SIG-M5 treated with dmso at 0.1 percent for 504 hours (cell line): Measurements from ENCODE around the gene VPS54.

Experiments used
- DNase-seq: peaks from one replicate; lab custom pipeline; 2025; ENCODE audit not compliant: unreplicated experiment; lab: John Stamatoyannopoulos, UW

The VPS54 gene

DNA sequence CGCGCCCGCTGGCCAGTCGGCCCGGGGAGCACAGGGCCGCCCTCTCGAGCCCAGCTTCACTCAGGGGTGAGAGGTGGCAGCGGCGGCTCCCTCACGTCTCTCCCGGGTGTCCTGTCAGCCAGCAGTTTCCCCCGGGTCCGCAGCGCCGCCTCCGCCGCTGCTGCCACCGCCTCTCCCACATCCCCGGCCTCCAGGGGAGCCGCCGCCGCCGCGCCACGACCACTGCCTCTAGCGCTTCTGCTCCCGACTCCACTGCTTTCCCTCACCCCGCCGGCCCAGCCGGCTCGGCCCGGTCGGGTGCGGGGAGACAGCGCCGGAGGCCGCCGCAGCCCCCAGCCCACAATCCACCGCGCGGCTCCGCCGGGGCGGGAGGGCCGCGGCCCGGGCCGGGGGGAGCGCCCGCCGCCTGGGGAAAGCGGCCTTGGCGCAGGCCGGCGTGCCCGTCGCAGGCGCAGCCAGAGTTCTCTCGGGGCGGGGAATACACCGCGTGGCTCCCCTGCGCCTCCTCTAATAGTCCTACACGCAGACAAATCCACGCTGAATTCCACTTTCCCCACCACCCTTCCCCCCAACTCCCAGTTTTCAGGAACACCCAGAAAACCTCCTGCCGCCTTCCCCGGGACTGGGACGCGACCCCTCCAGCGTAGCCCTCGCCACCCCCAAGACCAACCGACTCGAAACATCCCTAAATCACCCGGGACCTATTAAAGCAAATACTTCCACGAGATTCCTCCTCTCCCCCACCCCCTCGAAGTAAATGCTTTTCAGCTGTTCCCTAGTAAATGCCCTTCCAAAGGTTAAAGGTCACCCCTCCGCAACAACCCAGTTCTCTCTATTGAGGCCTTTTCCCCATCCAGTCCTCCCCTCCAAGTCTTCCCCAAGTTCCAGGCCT, at the start of gene VPS54:
Gene VPS54 (minus strand): TSS at position 346 of the 892 bp plus-strand sequence. CDS start 35,429 bp downstream, outside the sequence.
- DNase-seq = peak; percentile 62

DNA sequence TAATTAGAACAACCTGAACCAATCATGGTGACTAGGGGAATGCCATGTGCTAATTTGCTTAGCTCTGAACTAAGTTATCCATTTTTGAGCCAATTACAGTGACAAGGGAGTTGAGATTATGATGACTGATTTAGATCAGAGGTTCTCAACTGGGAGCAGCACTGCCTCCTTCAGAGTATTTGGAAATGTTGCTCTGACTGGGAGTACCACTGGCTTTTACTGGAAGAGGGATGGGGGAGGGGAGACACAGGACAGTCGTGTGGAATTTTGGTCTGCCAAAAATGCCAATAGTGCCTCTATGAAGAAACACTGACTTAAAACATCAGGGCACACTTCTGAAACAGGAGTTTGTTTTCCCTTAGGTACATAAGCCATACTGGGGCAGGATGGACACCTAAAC, 48.1 kb upstream of the VPS54 start:
- DNase-seq = no peak

GRCh38 chr2:64065516-64065915, 46.3 kb upstream of the VPS54 start:
- DNase-seq = no peak

GRCh38 chr2:64063924-64064331, 44.7 kb upstream of the VPS54 start:
- DNase-seq = no peak

- no peak for DNase-seq
Measured at GRCh38 chr2:64063454-64063853, 44.2 kb upstream of the VPS54 start.

DNA sequence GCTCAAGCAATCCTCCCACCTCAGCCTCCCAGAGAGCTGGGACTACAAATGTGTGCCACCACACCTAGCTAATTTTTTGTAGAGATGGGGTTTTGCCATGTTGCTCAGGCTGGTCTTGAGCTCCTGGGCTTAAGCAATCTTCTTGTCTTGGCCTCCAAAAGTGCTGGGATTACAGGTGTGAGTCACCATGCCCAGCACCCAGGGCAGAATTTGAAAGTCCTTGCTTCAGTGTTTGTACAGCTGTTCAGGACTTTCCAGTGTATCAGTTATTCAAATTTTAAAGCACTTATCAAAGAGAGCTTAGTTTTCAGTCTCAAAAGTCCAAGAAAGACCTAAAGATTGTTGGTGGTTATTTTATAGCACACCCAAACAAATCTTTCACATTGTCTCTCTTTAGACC, 43.6 kb upstream of the VPS54 start:
- DNase-seq = no peak

DNA sequence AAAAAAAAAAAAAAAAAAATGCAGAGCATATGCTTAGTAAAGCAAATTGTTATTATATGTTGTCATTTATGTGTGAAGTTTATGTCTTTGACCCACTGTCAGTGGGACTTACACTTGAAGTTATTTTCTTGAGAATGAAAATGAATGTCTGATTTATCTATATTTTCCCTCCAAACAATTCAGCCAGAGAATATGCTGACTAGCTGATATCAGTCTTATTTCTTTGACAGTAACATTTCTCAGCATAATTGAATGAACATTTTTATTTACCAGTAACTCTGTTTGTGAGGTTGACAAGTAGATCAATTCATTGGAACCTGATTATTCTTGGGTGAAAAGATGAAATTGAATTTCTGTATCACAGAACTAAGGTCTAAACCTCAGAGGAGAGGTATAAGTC, 40.0 kb upstream of the VPS54 start:
- no peak for DNase-seq

DNA sequence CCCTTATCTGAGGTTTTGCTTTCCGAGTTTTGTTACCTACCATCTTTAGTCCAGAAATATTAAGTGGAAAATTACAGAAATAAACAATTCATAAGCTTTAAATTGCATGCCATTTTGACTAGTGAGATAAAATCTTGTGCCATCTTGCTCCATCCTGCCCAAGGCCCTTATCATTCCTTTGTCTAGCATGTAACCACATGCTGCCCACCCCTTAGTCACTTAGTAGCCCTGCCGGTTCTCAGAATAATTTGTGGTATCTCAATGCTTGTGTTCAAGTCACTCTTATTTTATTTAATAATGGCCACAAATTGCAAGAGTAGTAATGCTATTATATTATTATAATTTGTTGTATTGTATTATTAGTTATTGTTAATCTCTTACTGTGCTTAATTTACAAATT, 36.8 kb upstream of the VPS54 start:
- DNase-seq = no peak

DNA sequence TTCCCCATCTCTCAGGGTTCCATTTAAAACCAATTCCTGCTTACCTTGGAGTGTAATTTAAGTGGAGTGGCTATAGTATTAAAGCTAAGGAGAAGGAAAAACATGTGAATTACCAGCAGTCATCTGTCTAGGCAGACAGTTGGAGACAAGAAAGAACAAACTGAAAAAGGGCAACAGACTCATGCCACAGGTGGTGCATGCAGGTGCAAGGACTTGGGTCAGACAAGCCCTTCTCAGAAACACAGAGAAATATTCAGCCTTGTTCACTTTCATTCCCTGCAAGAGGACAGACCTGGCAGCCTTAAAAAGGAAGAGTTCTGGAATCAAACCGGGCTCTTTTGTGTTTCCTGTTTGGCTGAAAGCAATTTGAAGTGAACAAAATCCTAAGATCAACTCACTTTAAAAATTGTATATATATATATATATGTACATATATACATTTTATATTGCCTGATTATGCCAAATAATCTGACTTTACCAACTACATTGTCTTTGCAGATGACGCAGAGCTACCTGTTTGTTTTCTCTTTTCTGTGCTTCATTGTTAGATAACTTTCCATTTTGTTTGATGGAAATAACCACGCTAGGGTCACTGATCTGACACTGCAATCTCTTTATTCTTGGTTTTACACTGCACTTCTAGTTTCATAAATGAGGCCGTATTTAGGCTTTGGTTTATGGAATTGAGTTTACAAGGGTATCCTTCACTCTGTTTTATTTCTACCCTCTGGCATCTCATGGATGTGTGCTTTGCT, 35.1 kb upstream of the VPS54 start:
- DNase-seq = no peak

- DNase-seq = no peak
Measured at GRCh38 chr2:64052463-64053241, 33.4 kb upstream of the VPS54 start.

GRCh38 chr2:64049633-64050220, 30.5 kb upstream of the VPS54 start:
- DNase-seq = peak; percentile 78

GRCh38 chr2:64045938-64046337, 26.7 kb upstream of the VPS54 start:
- no peak for DNase-seq

GRCh38 chr2:64040161-64040560, 20.9 kb upstream of the VPS54 start:
- DNase-seq = no peak

DNA sequence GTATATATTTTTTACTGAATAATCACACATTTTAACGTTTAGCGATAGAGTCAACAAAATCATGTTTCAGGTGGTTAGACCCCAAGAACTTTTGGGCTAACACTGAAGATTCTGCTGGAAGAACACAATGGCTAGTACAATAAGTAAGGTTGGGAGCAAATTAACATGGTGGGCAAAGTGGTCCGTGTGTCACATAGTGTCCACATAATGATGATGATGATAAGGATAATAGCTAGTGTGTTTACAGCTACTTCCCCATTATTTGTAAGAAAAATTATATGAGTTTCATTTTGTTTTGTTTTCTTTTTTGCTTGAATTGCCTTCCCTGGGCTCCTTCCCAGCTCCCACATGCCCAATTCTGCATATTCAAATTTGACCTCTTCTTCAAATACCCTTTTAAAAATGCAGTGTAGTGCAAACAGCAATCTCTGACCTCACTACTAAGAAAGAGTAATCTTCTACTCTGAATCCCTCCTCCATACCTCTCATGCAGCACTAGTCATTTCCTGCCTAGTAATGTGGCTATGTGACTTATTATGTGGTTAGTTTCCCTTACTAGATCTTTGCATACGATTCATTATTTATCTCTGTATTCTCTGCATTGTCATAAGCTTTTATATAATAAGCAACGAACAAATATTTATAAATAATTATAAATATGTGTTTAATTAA, 16.9 kb upstream of the VPS54 start:
- peak; percentile 48 for DNase-seq

- DNase-seq = no peak
Measured at GRCh38 chr2:64035072-64035942, 16.1 kb upstream of the VPS54 start.

DNA sequence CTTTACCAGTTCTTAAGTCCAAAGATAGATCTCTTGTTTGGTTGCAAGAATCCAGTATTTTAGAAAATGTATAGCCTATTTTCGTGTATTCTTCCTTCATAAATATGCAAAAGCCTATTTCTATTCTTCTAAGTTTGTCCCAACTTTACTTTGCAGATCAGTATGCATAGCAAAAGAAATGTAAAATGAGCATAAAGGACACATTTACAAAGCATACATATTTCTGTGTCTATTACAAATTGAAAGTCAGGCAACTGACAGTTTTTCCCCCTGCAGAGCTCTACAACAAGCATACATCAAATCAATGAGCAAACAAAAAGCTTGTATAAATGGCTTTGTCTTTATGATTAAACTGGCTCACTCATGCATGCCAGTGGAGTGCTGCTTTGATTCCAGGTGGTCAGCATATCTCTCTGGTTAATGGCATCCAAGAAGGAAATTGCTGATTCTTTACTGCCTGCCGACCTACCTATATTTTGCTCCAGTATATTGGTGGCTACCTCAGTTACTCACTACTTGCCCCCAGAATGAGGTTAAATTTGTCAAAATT, 10.0 kb upstream of the VPS54 start:
- no peak for DNase-seq

GRCh38 chr2:64025741-64026140, 6.5 kb upstream of the VPS54 start:
- no peak for DNase-seq

GRCh38 chr2:64024259-64024949, 5.2 kb upstream of the VPS54 start:
- DNase-seq = no peak
